NCI-H524 (cell line): ENCODE results near the gene POU3F2.

Experiments
- DNase-seq, 2 experiments: peaks; one replicate each; lab custom pipeline; 2025; lab: John Stamatoyannopoulos, UW

Gene POU3F2

DNA sequence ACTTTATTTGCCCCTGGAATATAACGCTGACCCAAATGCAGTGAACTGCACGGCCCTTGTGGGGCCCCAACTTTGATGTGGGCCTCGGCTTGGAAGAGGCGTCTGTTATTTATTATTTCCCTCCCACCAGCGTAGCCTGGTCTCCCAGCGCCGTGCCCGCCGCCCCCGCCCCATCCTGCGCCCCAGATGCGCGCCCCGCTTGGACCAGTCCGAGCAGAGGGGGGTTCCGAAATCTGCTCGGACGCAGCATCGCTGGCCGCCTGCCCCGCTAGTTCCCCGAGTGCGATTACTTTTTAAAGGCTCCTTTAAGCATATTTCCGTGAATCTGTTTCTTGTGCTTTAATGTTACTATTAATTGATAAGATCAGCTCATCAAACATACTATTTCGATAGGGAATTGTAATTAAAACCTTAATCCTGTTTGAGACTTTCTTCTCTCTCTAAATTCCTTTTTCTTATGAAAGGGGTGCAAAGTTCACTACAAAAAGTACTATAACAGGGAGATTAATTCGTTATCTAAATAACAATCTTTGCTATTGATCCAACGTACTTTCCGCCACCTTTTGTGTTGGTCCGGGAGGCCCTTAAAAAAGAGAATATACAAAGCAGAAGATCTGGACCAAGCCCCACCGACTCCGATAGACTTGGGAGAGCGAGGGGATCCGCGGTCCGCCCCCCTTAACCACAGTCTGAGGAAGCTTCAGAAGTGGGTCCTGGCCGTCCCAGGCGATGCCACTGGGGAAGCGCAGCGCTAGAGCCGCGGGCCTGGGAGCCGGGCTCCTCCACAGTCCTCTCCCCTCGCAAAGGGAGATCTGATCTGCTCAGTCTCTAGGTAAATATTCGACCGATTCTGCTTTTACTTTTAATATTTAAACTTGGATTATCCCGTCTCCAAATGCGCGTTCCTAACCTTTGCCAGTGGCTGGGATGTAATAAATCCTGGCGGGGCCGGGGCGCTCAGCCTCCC is 10.2 kb downstream of the POU3F2 start:
- DNase-seq: peak in 1 of 2 experiments; percentile 68

DNA sequence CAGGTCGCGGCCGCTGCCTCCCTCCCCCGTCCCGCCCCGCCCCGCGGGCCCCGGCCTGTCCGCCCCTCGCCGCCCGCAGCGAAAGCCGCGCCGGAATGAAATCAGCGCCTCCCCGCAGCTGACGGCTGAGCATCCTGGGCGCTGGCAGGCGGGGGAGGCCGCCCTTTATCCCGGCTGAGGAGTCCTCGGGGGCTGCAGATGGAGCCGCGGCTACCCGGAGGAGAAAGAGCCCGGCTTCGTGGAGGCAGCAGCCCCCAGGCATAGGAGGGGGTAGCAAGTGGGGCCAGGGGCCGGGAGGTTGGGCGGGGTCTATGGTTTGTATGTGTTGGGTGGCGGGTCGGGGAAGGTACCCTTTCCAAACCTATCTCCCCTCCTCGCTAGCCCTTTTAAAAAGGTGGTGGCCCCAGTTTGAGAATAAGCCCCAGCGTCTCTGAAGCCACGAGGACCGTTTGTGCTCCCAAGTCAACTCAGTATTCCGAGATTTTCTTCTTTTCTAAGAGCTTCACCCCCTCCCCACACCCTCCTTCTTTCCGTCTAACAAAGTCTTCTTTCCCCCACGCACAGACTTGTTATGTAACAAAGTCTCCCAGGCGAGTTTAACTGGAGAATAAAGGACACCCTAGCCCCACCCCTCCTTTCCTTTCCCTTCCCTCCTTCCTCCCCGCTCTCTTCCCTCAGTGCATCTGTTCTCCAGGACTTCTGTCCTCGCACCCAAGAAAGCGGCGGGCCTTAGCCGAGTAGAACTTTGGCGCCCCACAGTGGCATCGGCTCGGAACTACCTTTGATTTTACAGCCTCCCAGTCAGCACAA is 11.0 kb downstream of the POU3F2 start:
- peak; percentile 93 to 95 for DNase-seq

DNA sequence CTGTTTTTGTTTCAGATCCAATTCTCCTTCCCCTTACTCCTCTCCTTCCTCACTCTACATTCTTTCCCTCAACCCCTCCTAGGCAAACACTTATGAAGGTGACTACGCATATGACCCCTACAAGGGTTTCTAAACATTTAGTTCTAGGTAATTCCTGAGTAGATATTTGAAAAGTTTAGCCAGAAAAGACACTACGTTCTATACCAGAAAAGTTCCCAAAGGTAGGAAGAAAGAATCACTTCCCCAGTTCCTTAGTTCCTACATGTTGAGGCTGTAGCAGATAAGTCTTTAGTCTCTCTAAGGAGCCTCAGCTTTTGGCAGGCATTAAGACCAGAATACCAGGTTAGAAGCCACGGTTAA is 11.6 kb downstream of the POU3F2 start:
- no peak for DNase-seq

DNA sequence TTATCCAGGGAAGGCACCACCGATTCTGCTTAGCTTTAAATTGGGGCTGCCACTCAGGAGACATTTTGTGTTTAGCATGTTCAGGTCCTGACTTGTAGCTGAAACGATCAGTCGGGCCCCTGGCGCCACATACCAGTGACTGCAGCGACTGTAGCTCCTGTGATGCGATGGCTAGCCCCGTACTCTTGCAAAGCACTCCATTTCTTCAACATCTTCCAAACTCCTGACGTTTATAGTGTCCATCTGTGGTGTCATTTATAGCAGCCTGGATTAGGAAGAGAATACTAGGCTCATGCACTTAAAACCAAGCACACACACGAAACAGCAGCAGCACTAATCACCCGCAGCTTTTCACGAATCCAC is 13.0 kb downstream of the POU3F2 start:
- DNase-seq: peak in 1 of 2 experiments; percentile 23

DNA sequence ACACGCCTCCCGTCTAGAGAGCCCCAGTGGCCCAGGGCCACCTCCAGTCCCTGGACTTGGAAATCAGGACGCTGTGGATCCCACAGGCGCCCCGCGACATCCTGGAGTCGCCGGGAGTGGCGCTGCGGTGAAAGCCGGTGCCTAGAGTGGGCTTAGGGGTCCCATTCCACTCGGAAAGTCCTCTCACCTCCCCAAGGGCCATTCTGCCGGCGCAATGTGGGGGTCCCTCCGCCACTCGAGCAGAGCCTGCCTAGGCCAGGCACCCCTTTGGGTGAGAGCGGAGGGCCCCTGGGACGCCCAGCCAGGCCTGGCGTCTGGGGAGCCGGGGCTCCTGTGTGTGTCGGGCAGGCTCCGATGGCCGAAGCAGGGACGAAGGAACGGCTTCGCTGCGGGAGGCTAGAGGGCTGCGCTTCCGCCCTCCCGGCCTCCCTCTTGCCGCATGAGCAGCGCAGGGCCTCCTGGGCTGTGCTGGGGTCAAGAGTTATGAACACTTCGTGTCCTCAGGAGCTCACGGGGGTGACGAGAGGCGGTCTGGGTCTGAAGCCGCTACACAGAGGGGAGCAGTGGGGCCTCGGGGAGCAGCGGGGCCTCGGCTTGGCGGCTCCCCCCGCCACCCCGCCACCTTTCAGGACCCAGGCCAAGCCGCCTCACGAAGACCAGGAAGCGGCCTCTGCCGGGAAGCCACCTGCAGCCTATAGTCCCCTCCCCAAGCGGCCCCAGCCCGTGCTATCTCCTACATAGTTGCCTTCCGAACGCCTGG is 13.6 kb downstream of the POU3F2 start:
- DNase-seq: no peak

DNA sequence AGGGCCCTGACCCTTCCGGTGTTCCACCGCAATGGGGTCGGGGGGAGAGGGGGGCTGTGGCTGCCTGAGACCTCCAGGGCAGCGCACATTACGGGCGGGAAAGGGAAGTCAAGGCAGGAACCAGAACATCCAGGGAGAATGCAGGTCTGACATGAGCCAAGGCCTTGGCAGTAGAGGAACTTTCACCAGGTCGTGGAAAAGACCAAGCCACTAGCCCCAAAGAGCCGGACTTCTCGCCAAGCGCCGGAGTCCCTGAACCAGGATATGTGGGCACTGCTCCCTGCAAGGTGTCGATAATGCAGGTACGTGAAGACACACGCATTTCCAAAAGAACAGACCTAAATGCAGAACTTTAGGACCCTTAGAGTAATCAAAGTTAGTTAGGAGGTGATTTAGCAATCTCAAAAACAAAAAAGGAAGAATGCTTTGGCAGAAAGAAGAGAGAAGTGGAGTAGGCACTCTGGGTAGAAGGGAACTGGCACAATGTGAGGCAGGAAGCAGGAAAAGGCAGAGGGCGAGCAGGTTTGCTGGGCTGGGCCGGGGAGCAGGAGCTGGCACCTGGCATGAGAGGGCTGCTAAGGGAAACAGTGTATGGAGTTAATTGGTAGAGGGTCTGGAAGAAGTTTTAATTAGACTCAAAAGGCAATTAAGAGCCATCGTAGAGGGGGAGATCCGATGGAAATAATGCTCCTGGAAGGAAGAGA is 14.3 kb downstream of the POU3F2 start:
- DNase-seq: no peak

DNA sequence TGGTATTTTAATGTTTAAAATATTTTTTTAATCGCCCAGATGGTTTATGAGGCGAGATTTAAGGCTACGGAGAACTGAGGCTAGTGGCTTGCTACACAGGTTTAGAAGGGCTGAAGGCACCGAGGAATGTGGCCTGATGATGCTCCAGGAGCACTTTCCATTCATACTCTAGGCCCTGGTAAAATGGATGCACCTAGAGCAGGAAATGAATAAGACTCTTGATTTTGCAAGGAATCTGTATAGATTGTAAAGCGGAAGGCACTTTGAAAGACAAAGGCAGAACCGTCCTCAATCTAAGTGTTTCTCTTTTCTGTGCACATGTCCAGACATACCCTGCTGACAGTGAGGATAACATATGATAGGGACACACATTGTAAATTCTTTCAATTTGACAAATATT is 30.1 kb downstream of the POU3F2 start:
- DNase-seq: no peak

DNA sequence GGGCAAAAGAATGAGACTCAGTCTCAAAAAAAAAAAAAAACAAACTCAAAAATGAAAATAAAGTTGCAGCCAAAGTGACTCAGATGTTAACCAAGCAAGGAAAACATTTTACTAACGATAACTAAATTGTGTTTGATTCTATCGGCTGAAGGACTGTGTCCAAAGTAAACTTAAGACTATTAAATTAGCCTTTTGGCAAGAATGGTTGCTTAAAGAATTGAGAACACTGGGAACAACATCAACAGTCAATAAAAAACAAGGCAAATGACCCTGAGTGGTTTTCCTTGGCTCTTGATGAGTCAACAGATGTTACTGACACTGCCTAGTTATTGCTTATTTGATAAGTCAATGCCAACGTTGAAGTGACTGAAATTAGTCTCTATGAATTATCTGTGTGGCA is 36.7 kb downstream of the POU3F2 start:
- DNase-seq: no peak

DNA sequence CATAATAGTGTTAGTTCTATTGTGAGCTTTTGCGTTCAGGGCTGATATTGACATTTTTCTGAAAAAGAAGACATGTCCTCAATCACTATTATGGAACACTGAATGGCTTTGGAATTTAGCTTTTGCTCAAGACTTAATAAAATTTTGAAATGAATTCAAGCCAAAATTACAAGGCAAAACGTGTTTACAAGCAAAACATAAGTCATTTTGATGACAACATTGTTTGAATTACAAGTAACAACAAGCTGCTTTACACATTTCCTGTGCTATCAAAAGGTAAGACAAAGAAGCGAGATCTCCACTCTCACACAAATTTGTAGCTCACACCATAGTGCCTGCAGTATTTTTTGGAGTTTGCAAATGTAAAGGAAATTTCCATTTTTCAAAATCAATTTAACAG is 37.4 kb downstream of the POU3F2 start:
- DNase-seq: no peak

DNA sequence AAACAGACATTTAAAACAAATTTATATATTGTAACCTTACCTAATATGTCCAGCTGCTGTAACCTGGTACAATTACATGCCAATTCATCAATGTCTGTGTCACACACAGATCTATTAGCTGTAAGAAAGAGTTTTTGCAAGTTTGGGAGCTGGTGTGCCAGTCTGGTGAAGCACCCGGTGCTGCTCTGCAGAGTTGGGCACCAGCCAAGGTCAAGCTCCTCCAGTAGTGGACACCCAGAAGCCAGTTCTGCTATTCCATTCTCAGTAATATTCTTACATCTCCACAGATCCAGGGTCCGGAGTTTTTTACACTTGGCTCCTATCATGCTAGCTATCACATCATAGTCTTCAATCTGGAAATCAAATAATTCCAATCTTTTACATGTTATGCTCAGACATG is 41.0 kb downstream of the POU3F2 start:
- no peak for DNase-seq

DNA sequence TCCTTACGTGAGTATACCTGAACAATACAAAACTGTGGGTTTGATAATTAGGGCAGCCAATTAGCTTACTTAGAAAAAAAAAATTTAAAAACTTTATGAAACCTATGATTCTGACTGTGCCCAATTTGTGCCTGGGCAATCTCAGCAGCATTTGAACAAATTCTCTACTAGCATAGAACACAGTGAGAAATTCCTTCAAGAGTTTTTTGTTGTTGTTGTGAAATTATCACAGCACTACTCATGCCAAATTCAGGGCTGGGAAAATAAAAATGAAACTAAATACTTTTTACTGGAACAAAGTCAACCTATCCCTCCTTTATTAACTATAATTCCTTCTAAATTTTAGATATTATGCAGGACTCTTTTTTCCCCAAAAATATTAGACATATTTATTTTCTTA is 42.9 kb downstream of the POU3F2 start:
- no peak for DNase-seq

DNA sequence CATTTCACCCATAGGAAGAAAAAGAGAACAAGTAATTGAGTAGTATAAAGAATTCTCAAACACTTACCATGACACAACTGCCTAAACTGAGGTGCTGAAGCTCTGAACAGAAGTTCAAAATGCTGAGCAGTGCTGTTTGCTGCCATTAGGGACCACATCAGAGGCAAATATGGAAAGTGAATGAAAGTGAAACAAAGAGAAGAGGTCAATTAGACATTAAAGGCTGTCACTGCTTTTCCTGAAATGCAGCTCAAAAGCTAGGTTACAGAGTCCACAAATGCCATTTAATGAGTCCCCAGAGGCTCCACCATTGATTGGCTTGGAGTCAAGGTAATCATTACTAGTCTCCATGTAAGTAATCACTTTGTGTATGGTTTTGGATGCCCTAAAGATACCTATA is 46.1 kb downstream of the POU3F2 start:
- DNase-seq: no peak

DNA sequence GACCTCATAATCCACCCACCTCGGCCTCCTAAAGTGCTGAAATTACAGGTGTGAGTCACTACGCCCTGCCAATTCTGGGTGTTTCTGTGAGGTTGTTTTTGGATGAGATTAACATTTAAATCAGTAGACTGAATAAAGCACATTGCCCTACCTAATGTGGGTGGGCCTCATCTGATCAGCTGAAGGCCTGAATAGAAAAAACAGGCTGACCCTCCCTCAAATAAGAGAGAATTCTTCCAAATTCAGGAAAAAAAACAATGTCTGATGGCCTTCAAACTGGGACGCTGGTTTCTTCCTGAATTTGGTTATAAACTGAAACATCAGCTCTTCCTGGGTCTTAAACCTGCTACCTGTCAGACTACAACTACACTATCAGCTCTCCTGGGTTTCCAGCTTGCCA is 51.0 kb downstream of the POU3F2 start:
- DNase-seq: no peak

DNA sequence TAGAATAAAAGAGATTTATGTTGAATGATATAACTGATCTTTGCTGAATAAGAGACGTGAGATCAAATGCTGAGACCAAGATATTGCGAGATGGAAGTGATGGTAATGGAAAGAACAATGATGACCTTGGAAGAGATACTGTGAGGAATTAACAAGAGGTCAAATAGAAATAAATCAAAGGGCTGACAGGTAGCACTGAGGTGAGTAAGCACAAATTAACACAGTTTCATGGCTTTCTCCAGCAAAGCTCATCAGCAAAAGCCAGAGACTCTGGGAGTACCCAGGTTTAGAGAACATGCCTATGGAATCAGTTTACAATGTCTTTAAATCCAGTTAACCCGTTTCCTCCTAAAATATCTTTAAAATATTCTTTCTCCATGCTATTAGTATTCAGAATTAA is 53.3 kb downstream of the POU3F2 start:
- DNase-seq: no peak
